GM18873 (cell line): ENCODE measurements around the gene ATOH1.

Source experiments
- ATAC-seq: cut with Tn5 transposase; IDR thresholded peaks from one replicate; pipeline ENCODE4 v1.9.1; 2021; ENCODE audit warnings: mild to moderate bottlenecking, moderate library complexity, moderate number of reproducible peaks; ENCODE audit not compliant: unreplicated experiment, low FRiP score

ATOH1 gene

GRCh38 chr4:93834249-93835066 is 5.9 kb downstream of the ATOH1 start:
- no peak for ATAC-seq

GRCh38 chr4:93835929-93836328 is 7.4 kb downstream of the ATOH1 start:
- no peak for ATAC-seq

- ATAC-seq, result no peak
These were observed 11.2 kb downstream of the ATOH1 start for GRCh38 chr4:93839704-93840103.

GRCh38 chr4:93841803-93842345 is 13.3 kb downstream of the ATOH1 start:
- peak; percentile 55 for ATAC-seq

GRCh38 chr4:93842601-93843252 is 14.2 kb downstream of the ATOH1 start:
- peak; percentile 71 for ATAC-seq

GRCh38 chr4:93843772-93844171 is 15.2 kb downstream of the ATOH1 start:
- ATAC-seq, result no peak

GRCh38 chr4:93852680-93853079 is 24.1 kb downstream of the ATOH1 start:
- ATAC-seq, result no peak

- ATAC-seq, result no peak
These were observed 27.4 kb downstream of the ATOH1 start for GRCh38 chr4:93855926-93856325.

- ATAC-seq, result no peak
These were observed 37.1 kb downstream of the ATOH1 start for GRCh38 chr4:93865650-93866049.

- no peak for ATAC-seq
These were observed 39.0 kb downstream of the ATOH1 start for GRCh38 chr4:93867416-93868001.

- no peak for ATAC-seq
These were observed 42.4 kb downstream of the ATOH1 start for GRCh38 chr4:93870876-93871458.

- ATAC-seq, result no peak
These were observed 48.2 kb downstream of the ATOH1 start for GRCh38 chr4:93876754-93877153.

- ATAC-seq, result no peak
These were observed 50.0 kb downstream of the ATOH1 start for GRCh38 chr4:93878566-93878965.

- peak; percentile 82 for ATAC-seq
These were observed 51.4 kb downstream of the ATOH1 start for GRCh38 chr4:93879919-93880318.
